ENCODE measurements around the gene KIF1B.
A peak's percentile ranks its signal among the peaks of the same experiment; 100 is the strongest.
"Not testable (repeated sequence)": the region's sequence is repeated elsewhere in the genome, so short reads cannot be mapped to it uniquely, and the experiment has no call there.

Gene KIF1B

DNA sequence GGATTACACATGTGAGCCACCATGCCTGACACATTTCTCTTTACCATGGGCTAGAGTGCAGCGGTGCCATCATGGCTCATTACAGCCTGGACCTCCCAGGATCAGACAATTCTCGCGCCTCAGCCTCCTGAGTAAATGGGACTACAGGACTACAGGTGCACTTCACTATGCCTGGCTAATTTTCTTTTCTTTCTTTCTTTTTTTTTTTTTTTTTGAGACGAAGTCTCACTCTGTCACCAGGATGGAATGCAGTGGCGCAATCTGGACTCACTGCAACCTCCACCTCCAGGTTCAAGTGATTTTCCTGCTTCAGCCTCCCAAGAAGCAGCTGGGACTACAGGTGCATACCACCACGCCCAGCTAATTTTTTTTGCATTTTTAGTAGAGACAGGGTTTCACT lies 14.8 kb upstream of the KIF1B start:
- no peak for DNase-seq (ENCODE audit: low read depth in 2 of 2)

- DNase-seq (ENCODE audit: low read depth in 2 of 2): no peak
Observed at GRCh38 chr1:10196976-10197375, 13.4 kb upstream of the KIF1B start.

DNA sequence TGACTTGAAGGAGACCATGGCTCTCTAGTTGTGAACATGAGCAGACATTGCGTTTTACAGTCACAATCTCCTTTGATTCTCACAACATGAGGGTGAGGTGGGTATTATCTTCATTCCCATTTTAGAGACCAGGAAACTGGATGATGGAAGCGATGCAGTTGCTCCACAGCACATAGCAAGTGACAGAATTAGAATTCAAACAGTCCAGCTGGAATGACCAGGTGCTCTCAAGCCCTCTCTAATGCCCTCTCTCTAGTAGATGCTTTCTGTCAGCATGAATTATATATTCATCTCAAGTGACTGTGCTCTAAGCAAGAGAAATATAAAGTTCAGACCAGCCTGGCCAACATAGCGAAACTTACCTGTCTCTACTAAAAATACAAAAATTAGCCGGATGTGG lies 9.8 kb upstream of the KIF1B start:
- no peak for DNase-seq (ENCODE audit: low read depth in 2 of 2)

GRCh38 chr1:10204003-10204642 lies 6.2 kb upstream of the KIF1B start:
- no peak for DNase-seq (ENCODE audit: low read depth in 2 of 2)

- DNase-seq (ENCODE audit: low read depth in 2 of 2): not testable (repeated sequence)
Observed at GRCh38 chr1:10205206-10205605, 5.2 kb upstream of the KIF1B start.

- no peak for DNase-seq (ENCODE audit: low read depth in 2 of 2)
Observed at GRCh38 chr1:10207810-10208209, 2.6 kb upstream of the KIF1B start.

- no peak for DNase-seq (ENCODE audit: low read depth in 2 of 2)
Observed at GRCh38 chr1:10208537-10208936, 1.8 kb upstream of the KIF1B start.

GRCh38 chr1:10209590-10209904 lies 823 bp upstream of the KIF1B start:
- DNase-seq (ENCODE audit: low read depth in 2 of 2): no peak

GRCh38 chr1:10210841-10211804 lies 753 bp downstream of the KIF1B start:
- peak in 1 of 2 donors; percentile 21 for DNase-seq (ENCODE audit: low read depth in 2 of 2)

DNA sequence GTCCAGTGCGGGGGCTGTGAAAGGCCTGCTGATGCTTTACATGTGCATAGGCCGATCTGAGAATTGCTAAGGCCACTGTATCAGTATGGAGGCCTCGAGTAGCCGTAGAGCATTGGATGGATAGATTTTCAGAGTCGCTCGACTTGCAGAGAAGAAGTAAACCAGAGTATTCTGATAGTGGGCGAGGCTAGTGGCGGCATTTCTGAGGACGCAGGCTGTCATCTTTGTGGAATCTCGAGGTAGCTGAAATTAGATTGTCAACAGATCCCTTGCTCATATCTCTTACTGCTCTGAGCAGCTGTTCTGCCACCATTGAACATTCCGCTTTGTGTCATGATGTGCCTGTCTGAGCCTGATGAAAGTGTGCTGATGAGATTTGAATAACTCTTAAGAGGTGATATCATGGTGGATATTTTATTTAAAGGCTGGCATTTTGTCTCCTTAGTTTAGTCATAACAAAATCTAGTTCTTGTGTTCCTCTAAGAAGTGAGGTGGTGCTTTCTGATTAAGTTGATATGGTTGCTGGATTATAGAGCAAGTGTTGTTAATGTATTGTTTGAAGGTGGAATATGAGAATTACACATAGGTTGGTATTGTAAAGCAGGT lies 1.5 kb downstream of the KIF1B start:
- DNase-seq (ENCODE audit: low read depth in 2 of 2): no peak

- no peak for DNase-seq (ENCODE audit: low read depth in 2 of 2)
Observed at GRCh38 chr1:10212476-10212875, 2.1 kb downstream of the KIF1B start.

DNA sequence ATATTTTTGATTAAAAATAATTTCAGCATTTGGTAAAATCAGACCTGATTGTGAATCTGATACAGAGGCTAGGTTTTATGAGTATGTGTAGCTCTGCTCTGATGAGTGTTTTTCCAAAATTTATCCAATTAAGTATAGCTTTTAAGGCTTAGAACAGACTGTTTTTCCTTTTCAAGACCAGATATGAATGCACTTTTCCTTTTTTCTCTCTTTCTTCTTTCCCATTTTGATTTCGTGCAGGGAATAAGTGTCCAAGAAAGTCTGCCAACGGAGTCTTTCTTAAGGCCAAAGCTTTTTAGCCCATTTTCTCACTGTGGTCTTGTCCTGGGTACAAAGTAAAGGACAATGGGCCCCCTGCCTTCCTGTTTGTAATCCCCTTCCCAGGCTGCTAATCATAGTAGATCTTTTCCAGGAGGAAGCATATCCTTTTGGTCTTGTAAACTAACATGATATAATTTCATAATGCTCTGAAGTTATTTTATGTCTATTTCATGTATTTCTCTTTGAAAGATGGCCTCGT lies 2.9 kb downstream of the KIF1B start:
- DNase-seq (ENCODE audit: low read depth in 2 of 2): no peak

GRCh38 chr1:10216090-10216749 lies 5.8 kb downstream of the KIF1B start:
- no peak for DNase-seq (ENCODE audit: low read depth in 2 of 2)

GRCh38 chr1:10217748-10218441 lies 7.5 kb downstream of the KIF1B start:
- DNase-seq (ENCODE audit: low read depth in 2 of 2): no peak

DNA sequence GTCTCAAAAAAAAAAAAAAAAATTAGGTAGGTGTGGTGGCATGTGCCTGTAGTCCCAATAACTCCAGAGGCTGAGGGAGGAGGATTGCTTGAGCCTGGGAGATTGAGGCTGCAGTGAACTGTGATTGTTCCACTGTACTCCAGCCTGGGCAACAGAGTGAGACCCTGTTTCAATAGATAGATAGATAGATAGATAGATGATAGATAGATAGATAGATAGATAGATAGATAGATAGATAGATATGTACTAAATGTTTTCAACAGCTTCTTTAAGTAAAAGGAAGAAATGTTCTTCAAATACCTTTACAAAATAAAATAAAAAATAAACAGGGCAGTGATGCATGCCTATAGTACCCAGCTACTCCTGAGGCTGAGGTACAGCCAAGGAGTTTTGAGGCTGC lies 9.8 kb downstream of the KIF1B start:
- no peak for DNase-seq (ENCODE audit: low read depth in 2 of 2)

DNA sequence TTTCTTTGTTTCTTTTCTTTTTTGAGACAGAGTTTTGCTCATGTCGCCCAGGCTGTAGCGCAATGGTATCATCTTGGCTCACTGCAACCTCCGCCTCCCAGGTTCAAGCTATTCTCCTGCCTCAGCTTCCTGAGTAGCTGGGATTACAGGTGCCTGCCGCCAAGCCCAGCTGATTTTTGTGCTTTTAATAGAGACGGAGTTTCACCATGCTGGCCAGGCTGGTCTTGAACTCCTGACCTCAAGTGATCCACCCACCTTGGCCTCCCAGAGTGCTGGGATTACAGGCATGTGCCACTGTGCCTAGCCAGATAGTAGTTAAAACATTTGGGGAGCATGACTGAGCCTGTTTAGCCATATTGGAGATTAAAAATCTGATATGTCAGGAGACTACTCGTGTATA lies 10.3 kb downstream of the KIF1B start:
- not testable (repeated sequence) for DNase-seq (ENCODE audit: low read depth in 2 of 2)

DNA sequence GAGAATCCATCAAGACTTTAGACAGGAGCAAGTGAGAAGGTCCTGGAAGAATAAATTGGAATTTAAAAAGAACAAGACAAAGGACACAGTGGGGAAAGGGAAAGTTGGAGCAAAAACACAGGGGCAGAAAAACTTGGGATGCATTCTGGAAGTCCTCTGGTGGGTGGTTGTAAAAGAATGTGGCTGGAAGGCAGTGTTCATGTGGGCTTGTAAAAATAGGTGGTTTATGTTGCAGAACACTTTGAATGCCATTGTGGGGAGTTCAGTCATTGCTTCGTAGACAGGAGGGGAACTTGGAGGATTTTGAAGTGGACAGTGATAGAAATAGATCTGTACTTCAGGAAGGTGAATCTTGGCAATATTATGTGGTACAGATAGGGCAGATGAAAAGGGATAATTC lies 15.2 kb downstream of the KIF1B start:
- DNase-seq (ENCODE audit: low read depth in 2 of 2): no peak

DNA sequence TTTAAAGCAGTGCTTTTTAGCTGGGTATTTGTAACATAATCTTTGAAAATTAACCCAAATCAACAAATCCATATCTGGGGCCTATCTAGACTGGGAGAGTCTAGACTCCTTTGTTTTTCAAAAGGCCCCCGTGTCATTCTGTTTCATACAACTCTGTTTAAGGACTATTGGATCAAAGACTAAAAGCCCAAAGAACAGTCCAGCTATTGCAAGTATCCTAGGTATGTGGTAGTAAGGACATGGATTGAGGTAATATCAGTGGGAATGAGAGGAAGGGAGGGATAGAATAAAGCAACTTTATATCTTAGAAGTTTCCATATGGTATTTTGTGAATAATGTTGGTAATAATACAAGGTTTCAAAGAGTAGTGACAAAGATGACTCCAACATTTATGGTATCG lies 18.2 kb downstream of the KIF1B start:
- no peak for DNase-seq (ENCODE audit: low read depth in 2 of 2)

- no peak for DNase-seq (ENCODE audit: low read depth in 2 of 2)
Observed at GRCh38 chr1:10229903-10230302, 19.5 kb downstream of the KIF1B start.

GRCh38 chr1:10232163-10232562 lies 21.8 kb downstream of the KIF1B start:
- no peak for DNase-seq (ENCODE audit: low read depth in 2 of 2)

DNA sequence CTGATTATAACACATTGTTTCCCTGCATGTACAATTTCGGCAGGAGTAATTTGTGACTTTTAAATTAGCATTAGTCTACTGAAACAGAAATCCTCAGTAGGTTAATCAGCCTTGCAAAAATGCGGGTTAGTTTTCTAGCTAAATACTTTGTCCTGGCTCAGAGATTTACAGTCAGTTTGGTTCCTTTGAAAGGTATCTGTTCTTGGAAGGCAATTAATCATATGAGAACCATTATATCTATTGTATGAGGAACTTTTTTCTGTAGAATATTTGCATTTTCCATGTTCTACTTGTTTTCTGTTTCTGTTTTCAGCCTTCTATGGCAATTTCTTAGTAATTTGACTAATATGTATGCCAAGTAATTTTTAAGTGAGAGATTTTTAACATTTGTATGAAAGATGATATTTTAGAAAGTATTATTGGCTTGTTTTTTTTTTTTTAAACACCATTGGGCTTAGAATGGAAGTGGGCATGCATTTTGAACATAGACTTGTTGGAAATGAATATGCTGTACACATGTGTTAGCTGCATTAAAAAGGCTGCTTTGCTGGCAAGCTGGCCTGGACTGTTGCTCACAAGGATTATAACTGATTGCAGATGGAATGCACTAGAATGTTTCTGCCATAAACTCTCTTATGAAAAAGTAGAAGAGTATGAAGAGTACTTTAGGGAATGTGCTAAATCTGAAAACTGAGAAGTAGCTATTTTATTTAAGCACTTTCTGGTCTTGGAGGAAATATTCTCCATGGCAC lies 26.2 kb downstream of the KIF1B start:
- no peak for DNase-seq (ENCODE audit: low read depth in 2 of 2)

Data from stimulated activated CD4-positive, alpha-beta T cell treated with anti-CD3 and anti-CD28 coated beads, Interleukin-4, amount 100 ng/mL, for 48 hours (primary cell).